Liver (tissue), 9 donors: Measurements from ENCODE around the gene DNAJB13. TPM values are rescaled to one million over a fixed set of nuclear protein-coding genes. Genes with fewer than 3 reads are reported as not detected.

Experiments used
- DNase-seq: peaks from one replicate; pipeline ENCODE4 v3.0.0-alpha.2; 2017; ENCODE audit warnings: low spot score
- H3K27ac ChIP-seq, 2 donors: one replicate each; pipeline ENCODE4 v1.7.0; 2013; ENCODE audit warnings: inconsistent platforms in 2 of 2, low read length in 2 of 2, control low read depth in 1 of 2, low read depth in 1 of 2, mild to moderate bottlenecking in 1 of 2
- H3K27me3 ChIP-seq, 4 donors: one replicate each; pipeline versions ENCODE4 v1.6.1 to v1.7.0; 2013; ENCODE audit warnings: low read length in 3 of 4, inconsistent platforms in 1 of 4, mild to moderate bottlenecking in 1 of 4, moderate library complexity in 1 of 4; ENCODE audit not compliant: control insufficient read depth in 4 of 4, insufficient read depth in 4 of 4
- H3K36me3 ChIP-seq, 4 donors: one replicate each; pipeline versions ENCODE4 v1.6.1 to v1.7.0; 2013; ENCODE audit warnings: low read length in 3 of 4, mild to moderate bottlenecking in 3 of 4, low read depth in 1 of 4, moderate library complexity in 1 of 4; ENCODE audit not compliant: control insufficient read depth in 4 of 4, insufficient read depth in 3 of 4
- H3K4me1 ChIP-seq, 4 donors: one replicate each; pipeline versions ENCODE4 v1.6.1 to v1.7.0; 2013; ENCODE audit warnings: low read length in 3 of 4, mild to moderate bottlenecking in 3 of 4, moderate library complexity in 1 of 4; ENCODE audit not compliant: control insufficient read depth in 4 of 4, insufficient read depth in 4 of 4
- H3K4me3 ChIP-seq, 3 donors: one replicate each; pipeline versions ENCODE4 v1.6.1 to v1.7.0; 2013; ENCODE audit warnings: low read length in 3 of 3, control low read depth in 1 of 3, low read depth in 1 of 3, mild to moderate bottlenecking in 1 of 3
- H3K9ac ChIP-seq, 2 donors: one replicate each; pipeline ENCODE4 v1.7.0; 2013; ENCODE audit warnings: low read length in 2 of 2, mild to moderate bottlenecking in 2 of 2, moderate library complexity in 2 of 2, control low read depth in 1 of 2, low read depth in 1 of 2
- H3K9me3 ChIP-seq, 4 donors: one replicate each; pipeline versions ENCODE4 v1.6.1 to v1.7.0; 2013; ENCODE audit warnings: low read length in 3 of 4; ENCODE audit not compliant: control insufficient read depth in 4 of 4
- ATF3 ChIP-seq: IDR thresholded peaks from 2 replicates; pipeline ENCODE4 v1.6.1; 2016; ENCODE audit warnings: antibody characterized with exemption
- CTCF ChIP-seq: fragments of 150-350 bp; IDR thresholded peaks from 2 replicates; pipeline ENCODE4 v1.5.1; 2017; ENCODE audit warnings: improper control_type of control experiment, low read depth, low read length; ENCODE audit not compliant: missing input control
- EGR1 ChIP-seq, 2 donors: IDR thresholded peaks; 2 replicates each; pipeline ENCODE4 v1.6.1; 2016 to 2018; ENCODE audit warnings: antibody characterized with exemption in 2 of 2, low read depth in 2 of 2
- FOXA1 ChIP-seq: IDR thresholded peaks from 2 replicates; pipeline ENCODE4 v1.6.1; 2016; ENCODE audit warnings: antibody characterized with exemption
- FOXA2 ChIP-seq: IDR thresholded peaks from 2 replicates; pipeline ENCODE4 v1.6.1; 2016; ENCODE audit warnings: antibody characterized with exemption
- GABPA ChIP-seq, 2 donors: IDR thresholded peaks in 1 of 2; conservative IDR thresholded peaks in 1 of 2; 2 replicates each; pipeline ENCODE4 v1.6.1; 2016; ENCODE audit warnings: antibody characterized with exemption in 2 of 2, mild to moderate bottlenecking in 1 of 2, moderate library complexity in 1 of 2
- HNF4A ChIP-seq, 2 donors: conservative IDR thresholded peaks; 2 replicates each; pipeline ENCODE4 v1.6.1; 2016; ENCODE audit warnings: antibody characterized with exemption in 2 of 2, mild to moderate bottlenecking in 2 of 2
- HNF4G ChIP-seq: IDR thresholded peaks from 2 replicates; pipeline ENCODE4 v1.6.1; 2016; ENCODE audit warnings: antibody characterized with exemption
- JUND ChIP-seq, 2 donors: IDR thresholded peaks; 2 replicates each; pipeline ENCODE4 v1.6.1; 2016; ENCODE audit warnings: antibody characterized with exemption in 2 of 2
- MAX ChIP-seq: IDR thresholded peaks from 2 replicates; pipeline ENCODE4 v1.6.1; 2016; ENCODE audit warnings: antibody characterized with exemption
- NR2F2 ChIP-seq: IDR thresholded peaks from 2 replicates; pipeline ENCODE4 v1.6.1; 2016; ENCODE audit warnings: antibody characterized with exemption
- RAD21 ChIP-seq, 2 donors: IDR thresholded peaks; 2 replicates each; pipeline ENCODE4 v1.6.1; 2016; ENCODE audit warnings: antibody characterized with exemption in 2 of 2, mild to moderate bottlenecking in 2 of 2
- RXRA ChIP-seq, 2 donors: IDR thresholded peaks; 2 replicates each; pipeline ENCODE4 v1.6.1; 2017 to 2018; ENCODE audit warnings: antibody characterized with exemption in 2 of 2, mild to moderate bottlenecking in 1 of 2
- SP1 ChIP-seq: IDR thresholded peaks from 2 replicates; pipeline ENCODE4 v1.6.1; 2018; ENCODE audit warnings: antibody characterized with exemption, mild to moderate bottlenecking
- TAF1 ChIP-seq: conservative IDR thresholded peaks from 2 replicates; pipeline ENCODE4 v1.6.1; 2016; ENCODE audit warnings: antibody characterized with exemption, mild to moderate bottlenecking
- YY1 ChIP-seq: IDR thresholded peaks from 2 replicates; pipeline ENCODE4 v1.6.1; 2016; ENCODE audit warnings: antibody characterized with exemption, mild to moderate bottlenecking
- ZBTB33 ChIP-seq: IDR thresholded peaks from 2 replicates; pipeline ENCODE4 v1.6.1; 2016; ENCODE audit warnings: antibody characterized with exemption
- whole genome bisulfite sequencing: extraction: QIAGEN DNeasy Blood & Tissue Kit; methylation state at CpG from one replicate; pipeline ENCODE4 v1.1.7; 2013; 5-methylcytosine and 5-hydroxymethylcytosine counted together
- polyA plus RNA-seq, 2 donors: library from polyadenylated mRNA; stranded (reverse) in 1 of 2; unstranded in 1 of 2; fragments of 200-250 nt in 1 of 2; fragments of >200 nt in 1 of 2; fragmentation: Nextera tagmentation in 1 of 2; extraction: Ambion mirVana in 1 of 2; gene quantifications; one replicate each; pipeline versions ENCODE4 v1.2.1 to v1.2.3, GENCODE V29; 2013 to 2015
- total RNA-seq, 2 donors: library from RNA; depleted of rRNA; stranded (reverse); fragments of >200 nt; gene quantifications; one replicate each; pipeline ENCODE4 v1.2.3, GENCODE V29; 2014
- TF ChIP-seq, protein P1 (sequence below): IDR thresholded peaks from 2 replicates; pipeline ENCODE4 v1.6.1; 2016; ENCODE audit warnings: antibody characterized with exemption, mild to moderate bottlenecking
- donor health status: healthy.
- donor health status: healthy.
- donor health status: healthy.
- donor health status: healthy.
- donor health status: healthy.

DNAJB13 gene
- total and polyA plus RNA-seq, 4 donors: 0.08 TPM; not detected in 3

DNA sequence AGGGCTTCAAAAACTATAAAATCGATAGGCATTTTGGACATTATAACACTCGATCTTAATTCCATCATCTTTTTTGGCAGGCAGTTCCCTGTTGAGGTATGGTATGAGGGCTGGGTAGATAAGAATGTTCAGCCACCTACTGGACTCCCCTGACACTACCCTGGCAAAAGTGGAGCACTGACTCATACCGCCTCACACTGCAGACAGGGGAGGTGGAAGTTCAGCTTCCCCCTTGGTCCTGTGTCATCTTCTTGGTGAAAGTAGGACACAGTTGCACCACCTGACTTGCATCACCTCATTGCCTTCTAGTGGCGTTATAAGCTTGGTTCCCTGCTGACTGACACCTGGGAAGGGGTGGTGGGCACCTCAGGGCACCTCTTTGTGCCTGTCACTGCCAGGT lies 43.6 kb upstream of the DNAJB13 start:
- Histone ChIP-seq H3K4me1 (no peaks in the 10 kb centered on the region), H3K9ac (no peak overlapping the region), H3K36me3 (peaks cover 4 to 27% (median 20%) of the 10 kb centered on the region in 4 donors), H3K27ac (no peak overlapping the region), H3K27me3 (no peaks in the 10 kb centered on the region), H3K4me3 (no peak overlapping the region), H3K9me3 (no peaks in the 10 kb centered on the region)
- no peak for DNase-seq
- TF ChIP-seq JUND (IDR thresholded peaks at IDR 0.05) (no peak), RXRA (IDR thresholded peaks at IDR 0.05) (no peak), GABPA (IDR thresholded peaks at IDR 0.05 in 1 of 2, conservative IDR thresholded peaks at IDR 0.05 in 1 of 2) (no peak), NR2F2 (no peak), HNF4A (conservative IDR thresholded peaks at IDR 0.05) (no peak), SP1 (no peak), CTCF (no peak), RAD21 (IDR thresholded peaks at IDR 0.05) (no peak), ATF3 (no peak), HNF4G (no peak), TAF1 (no peak), ZBTB33 (no peak), MAX (no peak), YY1 (no peak), FOXA1 (no peak), FOXA2 (no peak), EGR1 (IDR thresholded peaks at IDR 0.05; ENCODE audit: low read depth in 2 of 2) (no peak)
- TF ChIP-seq, protein P1, sequence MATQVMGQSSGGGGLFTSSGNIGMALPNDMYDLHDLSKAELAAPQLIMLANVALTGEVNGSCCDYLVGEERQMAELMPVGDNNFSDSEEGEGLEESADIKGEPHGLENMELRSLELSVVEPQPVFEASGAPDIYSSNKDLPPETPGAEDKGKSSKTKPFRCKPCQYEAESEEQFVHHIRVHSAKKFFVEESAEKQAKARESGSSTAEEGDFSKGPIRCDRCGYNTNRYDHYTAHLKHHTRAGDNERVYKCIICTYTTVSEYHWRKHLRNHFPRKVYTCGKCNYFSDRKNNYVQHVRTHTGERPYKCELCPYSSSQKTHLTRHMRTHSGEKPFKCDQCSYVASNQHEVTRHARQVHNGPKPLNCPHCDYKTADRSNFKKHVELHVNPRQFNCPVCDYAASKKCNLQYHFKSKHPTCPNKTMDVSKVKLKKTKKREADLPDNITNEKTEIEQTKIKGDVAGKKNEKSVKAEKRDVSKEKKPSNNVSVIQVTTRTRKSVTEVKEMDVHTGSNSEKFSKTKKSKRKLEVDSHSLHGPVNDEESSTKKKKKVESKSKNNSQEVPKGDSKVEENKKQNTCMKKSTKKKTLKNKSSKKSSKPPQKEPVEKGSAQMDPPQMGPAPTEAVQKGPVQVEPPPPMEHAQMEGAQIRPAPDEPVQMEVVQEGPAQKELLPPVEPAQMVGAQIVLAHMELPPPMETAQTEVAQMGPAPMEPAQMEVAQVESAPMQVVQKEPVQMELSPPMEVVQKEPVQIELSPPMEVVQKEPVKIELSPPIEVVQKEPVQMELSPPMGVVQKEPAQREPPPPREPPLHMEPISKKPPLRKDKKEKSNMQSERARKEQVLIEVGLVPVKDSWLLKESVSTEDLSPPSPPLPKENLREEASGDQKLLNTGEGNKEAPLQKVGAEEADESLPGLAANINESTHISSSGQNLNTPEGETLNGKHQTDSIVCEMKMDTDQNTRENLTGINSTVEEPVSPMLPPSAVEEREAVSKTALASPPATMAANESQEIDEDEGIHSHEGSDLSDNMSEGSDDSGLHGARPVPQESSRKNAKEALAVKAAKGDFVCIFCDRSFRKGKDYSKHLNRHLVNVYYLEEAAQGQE: no peak
- 93% methylated on average over 4 of the region's 4 CpGs for WGBS
